ENCODE measurements around the gene CAPZB.

DNA sequence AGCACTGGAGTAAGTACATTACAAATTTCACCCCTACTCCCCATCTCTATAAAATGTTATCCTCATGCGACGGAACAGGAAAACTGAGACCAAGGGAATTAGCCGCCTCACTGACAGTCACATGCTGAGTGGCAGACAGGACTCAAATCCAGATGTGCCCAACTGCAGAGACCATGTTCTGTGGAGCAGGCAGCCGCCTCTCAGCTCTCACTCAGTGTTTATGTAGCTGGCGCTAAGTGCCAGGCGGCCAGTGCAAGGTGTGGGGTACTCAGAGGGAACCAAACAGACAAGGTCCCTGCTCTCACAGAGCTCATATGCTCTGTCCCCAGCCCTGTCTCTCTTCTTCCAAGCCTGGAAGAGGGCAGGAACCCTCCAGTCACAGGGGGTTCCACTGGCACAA lies 5.1 kb downstream of the CAPZB start:
- no peak for TF ChIP-seq CTCF (IDR thresholded peaks at IDR 0.05)
- no peak for TF ChIP-seq POLR2A (IDR thresholded peaks at IDR 0.05)
- no peak for TF ChIP-seq POLR2AphosphoS5 (IDR thresholded peaks at IDR 0.05)

Data from transverse colon (tissue), 4 donors.